ENCODE measurements around the gene RSPH6A. TPM values are rescaled to one million over a fixed set of nuclear protein-coding genes. Genes with fewer than 3 reads are reported as not detected.
A peak's percentile ranks its signal among the peaks of the same experiment; 100 is the strongest.

The RSPH6A gene
- total RNA-seq, 1 experiment from 2014 or later: 0.39 TPM

GRCh38 chr19:45767410-45767880, 47.7 kb downstream of the RSPH6A start:
- Histone ChIP-seq H3K27ac (peak overlapping the region; percentile 79; the same call in 1 of the 2 replicates), H3K9me2 (ENCODE audit: insufficient read depth) (no peaks in the 10 kb centered on the region), H3K4me1 (replicated peaks; ENCODE audit: insufficient read depth) (peaks cover 17% of the 10 kb centered on the region), H3K4me2 (peak overlapping the region; percentile 100), H3K27me3 (ENCODE audit: insufficient read depth, low read depth) (no peaks in the 10 kb centered on the region), H3K4me3 (peak overlapping the region; percentile 97), H3F3A (ENCODE audit: insufficient read depth, low read depth) (peaks cover 46% of the 10 kb centered on the region; the same call in 1 of the 2 replicates), H2AFZ (peak overlapping the region; percentile 94), H3K9me3 (ENCODE audit: insufficient read depth, low read depth) (no peaks in the 10 kb centered on the region), H3K79me2 (ENCODE audit: low read depth) (no peaks in the 10 kb centered on the region), H4K20me1 (ENCODE audit: insufficient read depth) (no peaks in the 10 kb centered on the region), H3K36me3 (ENCODE audit: low read depth) (0 out of 2 replicates have a peak, but pooled peaks cover 2% of the 10 kb centered on the region)
- BruUV-seq (replicated peaks): no TSS peak
- CTCF ChIA-PET: interaction anchor here (0.6 kb wide), 3 partner anchors 26 to 96 kb away, joined by 5 to 6 read pairs (median 6); partner anchors contain the start of gene SYMPK
- DNase-seq: peak; percentile 77 to 88
- TF ChIP-seq EZH2 (IDR thresholded peaks at IDR 0.05; ENCODE audit: low read depth): no peak
- TF ChIP-seq, protein P1, sequence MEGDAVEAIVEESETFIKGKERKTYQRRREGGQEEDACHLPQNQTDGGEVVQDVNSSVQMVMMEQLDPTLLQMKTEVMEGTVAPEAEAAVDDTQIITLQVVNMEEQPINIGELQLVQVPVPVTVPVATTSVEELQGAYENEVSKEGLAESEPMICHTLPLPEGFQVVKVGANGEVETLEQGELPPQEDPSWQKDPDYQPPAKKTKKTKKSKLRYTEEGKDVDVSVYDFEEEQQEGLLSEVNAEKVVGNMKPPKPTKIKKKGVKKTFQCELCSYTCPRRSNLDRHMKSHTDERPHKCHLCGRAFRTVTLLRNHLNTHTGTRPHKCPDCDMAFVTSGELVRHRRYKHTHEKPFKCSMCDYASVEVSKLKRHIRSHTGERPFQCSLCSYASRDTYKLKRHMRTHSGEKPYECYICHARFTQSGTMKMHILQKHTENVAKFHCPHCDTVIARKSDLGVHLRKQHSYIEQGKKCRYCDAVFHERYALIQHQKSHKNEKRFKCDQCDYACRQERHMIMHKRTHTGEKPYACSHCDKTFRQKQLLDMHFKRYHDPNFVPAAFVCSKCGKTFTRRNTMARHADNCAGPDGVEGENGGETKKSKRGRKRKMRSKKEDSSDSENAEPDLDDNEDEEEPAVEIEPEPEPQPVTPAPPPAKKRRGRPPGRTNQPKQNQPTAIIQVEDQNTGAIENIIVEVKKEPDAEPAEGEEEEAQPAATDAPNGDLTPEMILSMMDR (conservative IDR thresholded peaks at IDR 0.05): no peak
- POLR2A ChIA-PET (ENCODE audit: unreplicated experiment): interaction anchor here (0.5 to 1.6 kb wide), 7 partner anchors 19 to 97 kb away, joined by 4 to 13 read pairs (median 7); partner anchors contain the start of genes DMWD, FBXO46, QPCTL and SNRPD2
- intact Hi-C loops (cut with micrococcal nuclease; ENCODE audit: unreplicated experiment): loop anchor here (5.0 kb wide), 2 partner anchors 115 to 345 kb away; partner anchors contain the start of gene ERCC1

- TF ChIP-seq EZH2 (IDR thresholded peaks at IDR 0.05; ENCODE audit: low read depth): no peak
- TF ChIP-seq, protein P1 (conservative IDR thresholded peaks at IDR 0.05): no peak
- peaks cover 43% of the 10 kb centered on the region; the same call in 1 of the 2 replicates for H3F3A ChIP-seq (ENCODE audit: insufficient read depth, low read depth)
- BruUV-seq (replicated peaks): TSS peak; percentile 47
- no peaks in the 10 kb centered on the region for H3K9me3 ChIP-seq (ENCODE audit: insufficient read depth, low read depth)
- H3K27ac ChIP-seq: peak overlapping the region; percentile 20; the same call in 1 of the 2 replicates
- peak in 1 of 2 experiments; percentile 19 for DNase-seq
- POLR2A ChIA-PET (ENCODE audit: unreplicated experiment): interaction anchor here (0.9 to 1.6 kb wide), 4 partner anchors 49 to 96 kb away, joined by 5 to 13 read pairs (median 8); partner anchors contain the start of genes QPCTL and SNRPD2
- CTCF ChIA-PET: interaction anchor here (0.6 kb wide), 2 partner anchors 25 to 96 kb away, joined by 6 read pairs; partner anchors contain the start of gene SYMPK
- peak overlapping the region; percentile 97 for H3K4me3 ChIP-seq
- H3K36me3 ChIP-seq (ENCODE audit: low read depth): no peaks in the 10 kb centered on the region
- intact Hi-C loops (cut with micrococcal nuclease; ENCODE audit: unreplicated experiment): loop anchor here (5.0 kb wide), 2 partner anchors 115 to 345 kb away; partner anchors contain the start of gene ERCC1
- H3K79me2 ChIP-seq (ENCODE audit: low read depth): no peaks in the 10 kb centered on the region
- H3K9me2 ChIP-seq (ENCODE audit: insufficient read depth): no peaks in the 10 kb centered on the region
- H2AFZ ChIP-seq: peak overlapping the region; percentile 71; the same call in 1 of the 2 replicates
- no peaks in the 10 kb centered on the region for H3K27me3 ChIP-seq (ENCODE audit: insufficient read depth, low read depth)
- H3K4me2 ChIP-seq: peak overlapping the region; percentile 100
- peaks cover 17% of the 10 kb centered on the region for H3K4me1 ChIP-seq (replicated peaks; ENCODE audit: insufficient read depth)
- H4K20me1 ChIP-seq (ENCODE audit: insufficient read depth): no peaks in the 10 kb centered on the region
These were observed 48.2 kb downstream of the RSPH6A start for GRCh38 chr19:45766869-45767346.

- peak overlapping the region; percentile 100 for H3K4me2 ChIP-seq
- no peaks in the 10 kb centered on the region for H3K36me3 ChIP-seq (ENCODE audit: low read depth)
- intact Hi-C loops (cut with micrococcal nuclease; ENCODE audit: unreplicated experiment): loop anchor here (5.0 kb wide), 2 partner anchors 116 to 344 kb away; partner anchors contain the start of gene ERCC1
- H3K27ac ChIP-seq: no peak overlapping the region
- H3K9me3 ChIP-seq (ENCODE audit: insufficient read depth, low read depth): no peaks in the 10 kb centered on the region
- no peak overlapping the region for H2AFZ ChIP-seq
- no peaks in the 10 kb centered on the region for H3K79me2 ChIP-seq (ENCODE audit: low read depth)
- no peaks in the 10 kb centered on the region for H3K27me3 ChIP-seq (ENCODE audit: insufficient read depth, low read depth)
- H3F3A ChIP-seq (ENCODE audit: insufficient read depth, low read depth): peaks cover 38% of the 10 kb centered on the region; the same call in 1 of the 2 replicates
- no peaks in the 10 kb centered on the region for H3K9me2 ChIP-seq (ENCODE audit: insufficient read depth)
- DNase-seq: no peak
- BruUV-seq (replicated peaks): no TSS peak
- peaks cover 17% of the 10 kb centered on the region for H3K4me1 ChIP-seq (replicated peaks; ENCODE audit: insufficient read depth)
- peak overlapping the region; percentile 97; the same call in 1 of the 2 replicates for H3K4me3 ChIP-seq
- POLR2A ChIA-PET (ENCODE audit: unreplicated experiment): interaction anchor here (1.6 kb wide), 1 partner anchor 74 kb away, joined by 13 read pairs; the partner anchor contains the start of genes QPCTL and SNRPD2
- CTCF ChIA-PET: interaction anchor here (0.6 kb wide), 1 partner anchor 25 kb away, joined by 6 read pairs; no protein-coding TSS in a partner anchor
- no peak for TF ChIP-seq EZH2 (IDR thresholded peaks at IDR 0.05; ENCODE audit: low read depth)
- TF ChIP-seq, protein P1 (conservative IDR thresholded peaks at IDR 0.05): no peak
- H4K20me1 ChIP-seq (ENCODE audit: insufficient read depth): no peaks in the 10 kb centered on the region
These were observed 48.7 kb downstream of the RSPH6A start for GRCh38 chr19:45766296-45766868.

Measured in PC-9 (cell line).